ENCODE measurements around the gene F7.

Gene F7

DNA sequence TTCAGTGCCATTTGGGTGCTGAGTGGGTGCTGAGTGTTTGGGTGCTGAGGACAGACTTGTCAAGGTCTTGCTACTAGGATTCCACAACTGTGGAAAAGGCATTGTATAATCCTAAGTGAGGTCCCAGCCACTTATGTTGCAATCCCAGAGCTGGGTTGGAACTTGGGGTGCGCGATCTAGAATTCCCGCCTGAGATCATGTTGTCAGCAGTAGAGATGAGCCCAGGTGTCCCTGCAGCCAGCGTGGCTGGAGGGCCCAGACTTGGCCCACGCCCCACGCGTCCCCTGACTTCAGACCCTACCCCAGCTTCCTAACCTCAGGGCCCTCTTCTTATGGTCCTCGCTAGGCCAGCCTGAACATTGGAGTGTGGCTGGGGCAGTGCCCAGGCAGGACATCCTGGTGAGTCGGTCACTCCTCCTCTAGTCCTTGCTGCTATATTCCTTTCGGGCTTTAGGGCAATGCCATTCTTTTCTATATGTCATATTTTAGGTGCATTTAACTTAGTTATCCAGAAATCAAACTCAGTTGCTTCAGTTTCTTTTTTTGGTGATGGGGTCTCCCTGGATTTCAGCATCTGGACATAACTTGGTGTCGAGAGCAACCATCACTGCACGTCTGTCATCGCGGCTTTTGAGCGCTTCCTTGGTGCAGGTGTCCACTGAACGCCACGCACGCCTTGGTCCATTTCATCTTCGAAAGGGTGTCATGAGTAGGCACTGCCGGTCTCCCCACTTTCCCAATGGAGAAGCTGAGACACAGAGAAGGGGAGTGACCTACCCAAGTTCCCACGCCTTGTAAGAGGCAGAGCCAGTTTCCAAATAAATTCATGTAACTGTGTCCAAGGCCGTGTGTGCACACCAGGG, 46.4 kb upstream of the F7 start:
- Histone ChIP-seq H3K36me3 (ENCODE audit: insufficient read depth) (no peaks in the 10 kb centered on the region), H3K27me3 (ENCODE audit: insufficient read depth, low read depth) (no peaks in the 10 kb centered on the region), H2AFZ (ENCODE audit: low read depth) (no peak overlapping the region), H3K4me3 (IDR thresholded peaks at IDR 0.05; ENCODE audit: insufficient read depth, low read depth, low read length) (no peak overlapping the region), H3K9ac (no peak overlapping the region), H3K4me1 (ENCODE audit: low read depth, poor library complexity, severe bottlenecking) (no peaks in the 10 kb centered on the region), H4K20me1 (ENCODE audit: insufficient read depth) (no peaks in the 10 kb centered on the region), H3K4me2 (no peak overlapping the region), H3K27ac (no peak overlapping the region), H3K79me2 (ENCODE audit: insufficient read depth, low read depth) (no peaks in the 10 kb centered on the region)
- TF ChIP-seq, protein P1, sequence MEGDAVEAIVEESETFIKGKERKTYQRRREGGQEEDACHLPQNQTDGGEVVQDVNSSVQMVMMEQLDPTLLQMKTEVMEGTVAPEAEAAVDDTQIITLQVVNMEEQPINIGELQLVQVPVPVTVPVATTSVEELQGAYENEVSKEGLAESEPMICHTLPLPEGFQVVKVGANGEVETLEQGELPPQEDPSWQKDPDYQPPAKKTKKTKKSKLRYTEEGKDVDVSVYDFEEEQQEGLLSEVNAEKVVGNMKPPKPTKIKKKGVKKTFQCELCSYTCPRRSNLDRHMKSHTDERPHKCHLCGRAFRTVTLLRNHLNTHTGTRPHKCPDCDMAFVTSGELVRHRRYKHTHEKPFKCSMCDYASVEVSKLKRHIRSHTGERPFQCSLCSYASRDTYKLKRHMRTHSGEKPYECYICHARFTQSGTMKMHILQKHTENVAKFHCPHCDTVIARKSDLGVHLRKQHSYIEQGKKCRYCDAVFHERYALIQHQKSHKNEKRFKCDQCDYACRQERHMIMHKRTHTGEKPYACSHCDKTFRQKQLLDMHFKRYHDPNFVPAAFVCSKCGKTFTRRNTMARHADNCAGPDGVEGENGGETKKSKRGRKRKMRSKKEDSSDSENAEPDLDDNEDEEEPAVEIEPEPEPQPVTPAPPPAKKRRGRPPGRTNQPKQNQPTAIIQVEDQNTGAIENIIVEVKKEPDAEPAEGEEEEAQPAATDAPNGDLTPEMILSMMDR (conservative IDR thresholded peaks at IDR 0.05; ENCODE audit: low read depth, low read length): no peak

DNA sequence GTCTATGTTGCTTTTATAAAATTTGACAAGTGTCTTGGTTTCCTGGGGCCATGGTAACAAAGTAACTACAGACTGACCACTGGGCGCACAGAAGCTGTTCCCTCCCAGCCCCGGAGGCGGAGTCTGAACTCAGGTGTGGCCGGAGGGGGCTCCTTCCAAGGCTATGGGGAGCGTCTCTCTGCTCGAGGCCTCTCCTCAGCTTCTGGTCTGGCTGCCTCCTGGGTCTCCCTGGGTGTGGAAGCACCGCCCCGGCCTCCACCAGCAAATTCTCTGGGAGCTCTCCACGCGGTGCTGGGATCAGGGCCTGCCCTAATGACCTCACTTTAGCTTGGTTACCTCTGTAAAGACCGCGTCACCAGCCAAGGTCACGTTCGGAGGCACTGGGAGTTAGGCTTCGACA, 45.7 kb upstream of the F7 start:
- Histone ChIP-seq H3K4me2 (no peak overlapping the region), H3K4me1 (ENCODE audit: low read depth, poor library complexity, severe bottlenecking) (no peaks in the 10 kb centered on the region), H3K9ac (no peak overlapping the region), H3K4me3 (IDR thresholded peaks at IDR 0.05; ENCODE audit: insufficient read depth, low read depth, low read length) (no peak overlapping the region), H3K27me3 (ENCODE audit: insufficient read depth, low read depth) (no peaks in the 10 kb centered on the region), H3K27ac (no peak overlapping the region), H3K36me3 (ENCODE audit: insufficient read depth) (no peaks in the 10 kb centered on the region), H4K20me1 (ENCODE audit: insufficient read depth) (no peaks in the 10 kb centered on the region), H2AFZ (ENCODE audit: low read depth) (no peak overlapping the region), H3K79me2 (ENCODE audit: insufficient read depth, low read depth) (no peaks in the 10 kb centered on the region)
- TF ChIP-seq, protein P1 (conservative IDR thresholded peaks at IDR 0.05; ENCODE audit: low read depth, low read length): no peak

DNA sequence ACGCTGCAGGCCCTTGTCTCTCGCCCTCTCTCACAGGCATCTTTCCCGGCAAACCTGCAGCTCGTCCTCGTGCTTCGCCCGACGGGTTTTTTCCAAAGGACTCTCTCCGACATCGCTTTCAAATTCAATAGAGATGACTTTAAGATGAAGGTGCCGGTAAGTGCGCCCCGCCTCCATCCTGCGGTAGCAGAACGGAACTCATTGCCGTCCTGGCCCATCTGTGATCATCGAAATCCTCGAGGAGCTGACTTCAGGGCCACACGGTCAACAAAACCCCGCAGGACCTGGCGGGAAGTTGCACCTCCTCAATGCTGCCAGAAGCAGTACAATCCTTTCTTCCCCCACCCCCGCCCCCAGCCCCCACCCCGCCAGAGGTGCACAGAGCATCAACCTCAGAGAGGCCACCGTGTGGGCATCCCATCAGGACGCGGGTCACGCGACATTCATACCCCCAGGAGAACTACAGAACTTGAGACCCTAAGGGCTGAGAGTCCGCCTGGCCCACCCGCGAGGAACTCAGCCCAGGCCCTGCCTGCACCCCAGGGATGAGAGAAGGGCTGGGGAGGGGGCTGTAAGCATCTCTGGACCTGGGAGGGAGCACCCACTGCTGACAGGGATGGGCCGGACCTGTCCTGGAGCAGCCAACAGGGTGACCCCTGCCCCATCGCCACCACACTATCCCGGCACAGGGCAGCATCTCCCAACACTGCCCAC, 44.9 kb upstream of the F7 start:
- Histone ChIP-seq H3K27ac (no peak overlapping the region), H4K20me1 (ENCODE audit: insufficient read depth) (no peaks in the 10 kb centered on the region), H3K4me1 (ENCODE audit: low read depth, poor library complexity, severe bottlenecking) (no peaks in the 10 kb centered on the region), H3K27me3 (ENCODE audit: insufficient read depth, low read depth) (no peaks in the 10 kb centered on the region), H3K4me2 (no peak overlapping the region), H3K9ac (no peak overlapping the region), H3K36me3 (ENCODE audit: insufficient read depth) (no peaks in the 10 kb centered on the region), H3K4me3 (IDR thresholded peaks at IDR 0.05; ENCODE audit: insufficient read depth, low read depth, low read length) (no peak overlapping the region), H2AFZ (ENCODE audit: low read depth) (no peak overlapping the region), H3K79me2 (ENCODE audit: insufficient read depth, low read depth) (no peaks in the 10 kb centered on the region)
- TF ChIP-seq, protein P1 (conservative IDR thresholded peaks at IDR 0.05; ENCODE audit: low read depth, low read length): no peak

DNA sequence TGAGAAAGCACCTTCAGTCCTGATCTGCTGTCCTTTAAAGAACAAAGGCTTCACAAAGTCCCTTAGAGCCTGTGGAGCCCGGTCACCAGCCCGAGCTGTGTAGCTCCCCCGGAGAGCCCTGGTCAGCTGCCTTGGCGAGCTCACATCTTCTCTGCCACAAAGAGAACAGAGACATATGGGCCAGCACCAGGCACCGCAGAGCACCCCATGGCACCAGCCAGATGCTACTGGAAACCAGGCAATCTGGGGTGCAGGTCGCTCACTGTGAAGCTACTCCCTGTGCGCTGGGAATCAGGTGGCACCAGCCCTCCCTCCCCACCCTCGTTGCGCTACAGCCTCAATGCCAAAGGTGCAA, 44.3 kb upstream of the F7 start:
- no peak overlapping the region for H2AFZ ChIP-seq (ENCODE audit: low read depth)
- H3K4me3 ChIP-seq (IDR thresholded peaks at IDR 0.05; ENCODE audit: insufficient read depth, low read depth, low read length): no peak overlapping the region
- TF ChIP-seq, protein P1 (conservative IDR thresholded peaks at IDR 0.05; ENCODE audit: low read depth, low read length): no peak
- H3K27ac ChIP-seq: no peak overlapping the region
- H4K20me1 ChIP-seq (ENCODE audit: insufficient read depth): no peaks in the 10 kb centered on the region
- no peaks in the 10 kb centered on the region for H3K4me1 ChIP-seq (ENCODE audit: low read depth, poor library complexity, severe bottlenecking)
- no peaks in the 10 kb centered on the region for H3K36me3 ChIP-seq (ENCODE audit: insufficient read depth)
- no peak overlapping the region for H3K4me2 ChIP-seq
- H3K27me3 ChIP-seq (ENCODE audit: insufficient read depth, low read depth): no peaks in the 10 kb centered on the region
- H3K9ac ChIP-seq: no peak overlapping the region
- no peaks in the 10 kb centered on the region for H3K79me2 ChIP-seq (ENCODE audit: insufficient read depth, low read depth)

Measured in KMS-11 (cell line).